Ovary (tissue), 3 donors: ENCODE results near the gene TNNT2.

Experiments used
- CTCF ChIP-seq, 3 donors: fragments of 450-650 bp in 2 of 3; fragments of 200-600 bp in 1 of 3; IDR thresholded peaks; one replicate each; pipeline versions ENCODE4 v1.5.1 to v1.8.0; 2016 to 2022; ENCODE audit warnings: antibody characterized with exemption in 3 of 3, mild to moderate bottlenecking in 1 of 3
- EP300 ChIP-seq: sonication (generic); formaldehyde crosslinking; IDR thresholded peaks from one replicate; pipeline ENCODE4 v1.6.1; 2017; ENCODE audit warnings: antibody characterized with exemption
- donor health status: DM: no; HTN: no; CAD: no.

- TF ChIP-seq EP300 (no peak), CTCF (IDR thresholded peaks at IDR 0.05) (no peak)
These were observed 64.4 kb downstream of the TNNT2 start for GRCh38 chr1:201313086-201313485.
